PC-9 (cell line): ENCODE results near the gene CACNB3. TPM values are rescaled to one million over a fixed set of nuclear protein-coding genes. Genes with fewer than 3 reads are reported as not detected.
"Not testable (repeated sequence)": the region's sequence is repeated elsewhere in the genome, so short reads cannot be mapped to it uniquely, and the experiment has no call there.

ENCODE experiments used
- BruUV-seq: library from RNA; stranded (reverse); fragments of 400-500 nt; replicated peaks from 2 replicates; lab custom pipeline; 2021; lab: Mats Ljungman, UMichigan
- CTCF ChIA-PET: fragments of 300-600 bp; sonication (Branson Sonifier 250); formaldehyde crosslinking; loops from one replicate; lab custom pipeline; 2022; ENCODE audit warnings: antibody characterized with exemption; lab: Charles Lee
- POLR2A ChIA-PET: fragments of 300-600 bp; sonication (Branson Sonifier 250); formaldehyde crosslinking; loops from one replicate; lab custom pipeline; 2022; ENCODE audit warnings: antibody characterized with exemption; ENCODE audit not compliant: unreplicated experiment; lab: Charles Lee
- DNase-seq, 2 experiments: peaks; one replicate each; pipeline versions ENCODE4 v3.0.0 to v3.0.0-alpha.2; 2015 to 2022; ENCODE audit warnings: mixed read lengths in 1 of 2
- H2AFZ ChIP-seq: fragments of 200-600 bp; sonication (generic); 2 replicates; pipeline ENCODE4 v1.8.1; 2017; ENCODE audit warnings: antibody characterized with exemption
- H3F3A ChIP-seq: fragments of 200-600 bp; sonication (generic); 2 replicates; pipeline ENCODE4 v1.8.1; 2017; ENCODE audit warnings: antibody characterized with exemption, mild to moderate bottlenecking, low read depth; ENCODE audit not compliant: insufficient read depth
- H3K27ac ChIP-seq: fragments of 200-600 bp; sonication (generic); 2 replicates; pipeline ENCODE4 v1.6.1; 2016; ENCODE audit warnings: mixed run types
- H3K27me3 ChIP-seq: fragments of 200-600 bp; sonication (generic); 2 replicates; pipeline ENCODE4 v1.6.1; 2016; ENCODE audit warnings: low read depth, mixed run types; ENCODE audit not compliant: insufficient read depth
- H3K36me3 ChIP-seq: fragments of 200-600 bp; sonication (generic); 2 replicates; pipeline ENCODE4 v1.6.1; 2016; ENCODE audit warnings: low read depth, mixed run types
- H3K4me1 ChIP-seq: fragments of 200-600 bp; sonication (generic); replicated peaks from 2 replicates; pipeline ENCODE4 v1.6.1; 2016; ENCODE audit warnings: mixed run types; ENCODE audit not compliant: insufficient read depth
- H3K4me2 ChIP-seq: fragments of 200-600 bp; sonication (generic); 2 replicates; pipeline ENCODE4 v1.6.1; 2017; ENCODE audit warnings: mixed run types
- H3K4me3 ChIP-seq: fragments of 200-600 bp; sonication (generic); 2 replicates; pipeline ENCODE4 v1.6.1; 2016; ENCODE audit warnings: mixed run types
- H3K79me2 ChIP-seq: fragments of 200-600 bp; sonication (generic); 2 replicates; pipeline ENCODE4 v1.6.1; 2017; ENCODE audit warnings: low read depth, mixed run types
- H3K9me2 ChIP-seq: fragments of 200-600 bp; sonication (generic); 2 replicates; pipeline ENCODE4 v1.8.1; 2017; ENCODE audit warnings: mild to moderate bottlenecking; ENCODE audit not compliant: insufficient read depth
- H3K9me3 ChIP-seq: fragments of 200-600 bp; sonication (generic); 2 replicates; pipeline ENCODE4 v1.8.1; 2016; ENCODE audit warnings: low read depth; ENCODE audit not compliant: insufficient read depth
- H4K20me1 ChIP-seq: fragments of 200-600 bp; sonication (generic); 2 replicates; pipeline ENCODE4 v1.8.1; 2017; ENCODE audit not compliant: insufficient read depth
- CTCF ChIP-seq: fragments of 200-600 bp; sonication (generic); conservative IDR thresholded peaks from 2 replicates; pipeline ENCODE4 v1.6.1; 2017; ENCODE audit warnings: mixed run types, antibody characterized with exemption, mild to moderate bottlenecking, moderate library complexity
- EZH2 ChIP-seq: fragments of 200-600 bp; sonication (generic); IDR thresholded peaks from 2 replicates; pipeline ENCODE4 v1.8.0; 2017; ENCODE audit warnings: antibody characterized with exemption, low read depth
- intact Hi-C: fragments of 100-400 bp; cut with micrococcal nuclease; formaldehyde crosslinking; loops from one replicate; pipeline ENCODE4 v1.10.0; 2022; ENCODE audit not compliant: unreplicated experiment
- microRNA-seq: library from miRNA; unstranded; fragments of <30 nt; microRNA quantifications from one replicate; pipeline ENCODE4 v1.2.0, GENCODE V29; 2021; ENCODE audit warnings: borderline number of aligned reads, borderline replicate concordance
- total RNA-seq: library from RNA; stranded (reverse); gene quantifications from 2 replicates; pipeline ENCODE4 v1.2.3, GENCODE V29; 2021

Gene CACNB3
- total RNA-seq, 1 experiment from 2014 or later = 35.4 TPM

- no peaks in the 10 kb centered on the region for H3K79me2 ChIP-seq
- no peaks in the 10 kb centered on the region for H3K36me3 ChIP-seq
- no peaks in the 10 kb centered on the region for H3K27me3 ChIP-seq
- TF ChIP-seq CTCF (no peak), EZH2 (no peak)
- BruUV-seq = no TSS peak
- H3F3A ChIP-seq = no peaks in the 10 kb centered on the region
- no peak overlapping the region for H3K27ac ChIP-seq
- DNase-seq = no peak
- H3K4me3 ChIP-seq = no peak overlapping the region
- intact Hi-C loops = no loop called here
- no peaks in the 10 kb centered on the region for H3K9me3 ChIP-seq
- no peak overlapping the region for H2AFZ ChIP-seq
- no peaks in the 10 kb centered on the region for H3K9me2 ChIP-seq
- no peaks in the 10 kb centered on the region for H3K4me1 ChIP-seq
- no peaks in the 10 kb centered on the region for H4K20me1 ChIP-seq
- ChIA-PET CTCF (interaction anchor here (0.6 kb wide), 1 partner anchor 347 kb away, joined by 5 read pairs; no protein-coding TSS in a partner anchor), POLR2A (no interaction called here)
- no peak overlapping the region for H3K4me2 ChIP-seq
These were observed 54.8 kb downstream of the CACNB3 start for GRCh38 chr12:48873096-48873495.

GRCh38 chr12:48873534-48873933 is 55.2 kb downstream of the CACNB3 start:
- DNase-seq, H3K4me3 ChIP-seq, BruUV-seq, H3K36me3 ChIP-seq, H3K4me1 ChIP-seq, POLR2A ChIA-PET, H3K9me3 ChIP-seq, H3K79me2 ChIP-seq, H3K27ac ChIP-seq, H3K27me3 ChIP-seq, H2AFZ ChIP-seq, H3K4me2 ChIP-seq, H3F3A ChIP-seq, H3K9me2 ChIP-seq, intact Hi-C loops, H4K20me1 ChIP-seq: not testable (repeated sequence)
- CTCF ChIA-PET = interaction anchor here (0.6 kb wide), 1 partner anchor 347 kb away, joined by 5 read pairs; no protein-coding TSS in a partner anchor

GRCh38 chr12:48875944-48876515 is 57.7 kb downstream of the CACNB3 start:
- Histone ChIP-seq H3K4me1 (no peaks in the 10 kb centered on the region), H3K36me3 (no peaks in the 10 kb centered on the region), H2AFZ (no peak overlapping the region), H3K9me2 (no peaks in the 10 kb centered on the region), H4K20me1 (no peaks in the 10 kb centered on the region), H3K79me2 (no peaks in the 10 kb centered on the region), H3K4me2 (no peak overlapping the region), H3K27ac (no peak overlapping the region), H3K27me3 (no peaks in the 10 kb centered on the region), H3K9me3 (no peaks in the 10 kb centered on the region), H3F3A (no peaks in the 10 kb centered on the region), H3K4me3 (no peak overlapping the region)
- intact Hi-C loops = no loop called here
- CTCF ChIA-PET = interaction anchor here (0.6 kb wide), 1 partner anchor 55 kb away, joined by 5 read pairs; no protein-coding TSS in a partner anchor
- POLR2A ChIA-PET = no interaction called here
- TF ChIP-seq CTCF = no peak
- TF ChIP-seq EZH2 = no peak
- DNase-seq = no peak
- no TSS peak for BruUV-seq

Small RNA genes lying within 50 kb of the gene (microRNA-seq; reads per million reads assigned to microRNA genes)
- gene MIR4701 = not detected

Other genes with a start within 250 kb of the CACNB3 start
- not detected in 2 replicates for gene LALBA, start 248.4 kb upstream of the CACNB3 start, total RNA-seq
- 21.8 and 28.2 TPM in 2 replicates for gene KANSL2, start 136.3 kb upstream of the CACNB3 start, total RNA-seq
- 20.3 and 50.8 TPM in 2 replicates for gene CCNT1, start 101.8 kb upstream of the CACNB3 start, total RNA-seq
- gene ADCY6, start 29.4 kb upstream of the CACNB3 start, total RNA-seq = 48.3 and 61.9 TPM in 2 replicates
- 91.4 and 108 TPM in 2 replicates for gene DDX23, start 33.7 kb downstream of the CACNB3 start, total RNA-seq
- gene RND1, start 47.4 kb downstream of the CACNB3 start, total RNA-seq = 2.7 and 4.0 TPM in 2 replicates
- 23.5 and 25.5 TPM in 2 replicates for gene FKBP11, start 107.0 kb downstream of the CACNB3 start, total RNA-seq
- 200 and 205 TPM in 2 replicates for gene ARF3, start 139.0 kb downstream of the CACNB3 start, total RNA-seq
- 0.73 TPM in 1 of 2 replicates, not detected in the other for gene WNT10B, start 153.2 kb downstream of the CACNB3 start, total RNA-seq
- gene WNT1, start 159.8 kb downstream of the CACNB3 start, total RNA-seq = not detected in 2 replicates
- 0.10 and 0.17 TPM in 2 replicates for gene DDN, start 180.9 kb downstream of the CACNB3 start, total RNA-seq
- gene PRKAG1, start 200.3 kb downstream of the CACNB3 start, total RNA-seq = 48.8 and 53.6 TPM in 2 replicates
- 94.0 and 97.9 TPM in 2 replicates for gene KMT2D, start 242.3 kb downstream of the CACNB3 start, total RNA-seq